Measurements from ENCODE around the gene RNF213.
"Not testable (repeated sequence)": the region's sequence is repeated elsewhere in the genome, so short reads cannot be mapped to it uniquely, and the experiment has no call there.

Gene RNF213

GRCh38 chr17:80316927-80317705 is 56.5 kb downstream of the RNF213 start:
- peak in 22 of 56 donors; percentile 1 to 47 (median 23) for DNase-seq

DNA sequence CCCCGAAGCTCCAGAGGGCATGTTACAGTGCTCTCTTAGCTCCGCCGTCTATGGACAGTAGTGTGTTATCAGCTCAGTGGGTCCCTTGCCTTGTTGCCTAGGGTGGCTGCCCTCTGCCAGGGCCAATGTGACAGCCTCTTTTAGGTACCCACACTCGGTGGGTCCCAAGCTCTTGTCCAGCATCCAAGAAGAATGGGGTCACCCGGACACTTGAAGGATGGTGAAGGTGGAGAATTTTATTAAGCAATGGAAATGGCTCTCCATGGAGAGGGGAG is 57.0 kb downstream of the RNF213 start:
- DNase-seq, result no peak

DNA sequence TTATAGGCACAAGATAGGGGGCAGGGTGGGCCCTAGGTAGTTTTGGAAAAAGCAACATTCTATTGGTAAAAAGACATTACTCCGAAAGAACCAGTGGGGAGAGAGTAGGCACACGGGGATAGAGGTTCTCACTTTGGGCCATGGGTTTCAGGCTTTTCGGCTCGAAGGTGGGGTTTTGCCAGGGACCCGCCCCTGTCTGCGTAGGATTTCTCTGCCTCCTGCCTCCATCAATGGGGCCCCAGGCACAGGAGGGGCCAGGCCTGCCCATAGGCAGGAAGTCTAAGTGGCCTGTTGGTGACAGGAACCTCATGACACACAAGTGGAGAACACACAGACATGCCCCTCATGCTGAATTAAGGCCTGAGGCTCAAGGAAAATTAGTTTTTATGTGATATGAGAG is 57.5 kb downstream of the RNF213 start:
- no peak for DNase-seq

DNA sequence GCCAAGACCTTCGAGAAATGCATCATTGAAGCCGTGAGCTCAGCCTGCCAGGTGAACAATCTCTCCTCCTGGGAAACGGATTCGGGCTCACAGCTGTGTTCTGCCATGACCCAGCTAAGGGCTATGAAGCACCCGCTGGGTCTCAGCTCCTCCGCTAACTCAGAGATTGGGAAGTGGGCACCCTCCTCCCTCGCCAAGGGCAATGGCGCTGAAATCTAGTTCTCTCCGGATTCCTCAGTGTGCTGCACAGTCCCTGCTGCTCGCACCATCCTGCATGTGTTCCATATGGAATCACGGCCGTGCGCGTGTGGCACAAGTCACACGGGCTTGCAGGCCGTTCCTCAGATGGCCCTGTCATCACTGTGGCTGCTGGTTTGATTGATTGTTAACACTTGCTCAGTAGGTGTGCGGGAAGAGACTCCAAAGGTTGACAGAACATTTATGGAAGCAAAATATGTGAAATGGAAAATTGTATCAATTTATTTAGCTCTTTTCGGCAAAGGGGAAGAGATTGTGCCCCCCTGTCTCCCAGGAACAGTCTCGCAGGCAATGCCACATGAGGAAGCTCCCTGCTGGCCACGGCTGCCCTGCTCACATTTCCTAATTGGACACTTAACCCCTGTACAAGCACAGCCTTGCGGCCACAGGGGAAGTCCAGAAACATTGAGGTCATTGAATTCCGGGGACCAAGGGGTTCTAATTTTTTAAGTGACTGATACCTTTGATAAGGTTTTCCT is 58.8 kb downstream of the RNF213 start:
- DNase-seq, result no peak

- no peak for DNase-seq
These were observed 59.3 kb downstream of the RNF213 start for GRCh38 chr17:80319999-80320344.

DNA sequence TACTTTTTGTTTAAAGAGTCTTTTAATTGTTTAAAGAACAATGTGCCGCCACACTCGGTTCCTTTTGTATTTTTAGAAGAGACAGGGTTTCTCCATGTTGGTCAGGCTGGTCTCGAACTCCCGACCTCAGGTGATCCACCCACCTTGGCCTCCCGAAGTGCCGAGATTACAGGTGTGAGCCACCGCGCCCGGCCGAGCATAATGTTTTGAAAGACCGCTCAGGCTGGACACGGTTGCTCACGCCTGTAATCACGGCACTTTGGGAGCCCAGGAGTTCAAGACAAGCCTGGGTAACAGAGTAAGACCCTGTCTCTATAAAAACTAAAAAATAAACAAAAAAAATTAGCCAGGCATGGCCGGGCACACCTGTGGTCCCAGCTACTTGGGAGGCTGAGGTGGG is 59.8 kb downstream of the RNF213 start:
- no peak for DNase-seq

GRCh38 chr17:80322864-80323263 is 62.2 kb downstream of the RNF213 start:
- DNase-seq, result no peak

DNA sequence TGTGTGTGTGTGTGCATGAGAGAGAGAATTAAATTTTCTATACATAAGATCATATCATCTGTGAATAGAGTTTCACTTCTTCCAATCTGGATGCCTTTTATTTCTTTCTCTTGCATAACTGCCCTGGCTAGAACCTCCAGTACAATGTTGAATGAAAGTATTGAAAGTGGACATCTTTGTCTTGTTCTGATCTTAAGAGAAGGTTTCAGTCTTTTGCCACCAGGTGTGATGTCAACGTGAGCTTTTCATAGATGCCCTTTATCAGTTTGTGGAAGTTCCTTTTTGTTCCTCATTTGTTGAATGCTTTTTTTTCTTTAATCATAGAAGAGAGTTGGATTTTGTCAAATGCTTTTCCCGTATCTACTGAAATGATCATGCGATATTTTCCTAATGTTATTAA is 63.3 kb downstream of the RNF213 start:
- no peak for DNase-seq

DNA sequence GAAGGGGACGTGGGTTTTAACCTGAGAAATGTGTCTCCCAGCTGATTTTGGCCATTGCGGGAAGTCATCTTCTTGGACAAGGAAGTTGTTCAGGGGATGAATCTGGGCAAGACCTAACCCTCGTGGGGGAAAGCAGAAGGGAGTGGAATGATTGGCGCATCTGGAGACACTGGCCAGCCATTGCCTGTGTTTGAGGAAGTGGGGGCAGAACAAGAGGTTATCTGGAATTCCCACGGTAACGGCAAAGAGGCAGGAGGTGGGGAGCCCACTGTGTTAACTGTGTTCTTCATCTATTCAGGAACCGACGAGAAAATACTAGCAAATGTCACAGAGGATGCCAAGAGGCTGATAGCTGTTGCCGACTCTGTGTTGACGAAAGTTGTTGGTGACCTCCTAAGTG is 66.9 kb downstream of the RNF213 start:
- peak in 1 of 56 donors; percentile 1 for DNase-seq

- no peak for DNase-seq
These were observed 68.2 kb downstream of the RNF213 start for GRCh38 chr17:80328634-80329380.

DNA sequence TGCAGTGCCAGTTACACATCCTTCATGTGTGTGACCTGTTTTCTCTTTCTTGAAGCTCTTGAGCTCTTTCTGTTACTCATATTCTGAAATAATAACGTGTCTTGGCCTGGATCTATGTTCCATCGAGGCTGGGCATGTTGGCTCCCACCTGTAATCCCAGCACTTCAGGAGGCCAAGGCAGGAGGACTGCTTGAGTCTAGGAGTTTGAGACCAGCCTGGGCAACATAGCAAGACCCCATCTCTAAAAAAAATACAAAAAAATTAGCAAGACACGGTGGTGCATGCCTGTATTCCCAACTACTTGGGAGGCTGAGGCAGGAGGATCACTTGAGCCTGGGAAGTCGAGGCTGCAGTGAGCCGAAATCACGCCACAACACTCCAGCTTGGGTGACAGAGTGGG is 68.8 kb downstream of the RNF213 start:
- not testable (repeated sequence) for DNase-seq

- DNase-seq, result no peak
These were observed 69.6 kb downstream of the RNF213 start for GRCh38 chr17:80330276-80330675.

- not testable (repeated sequence) for DNase-seq
These were observed 70.3 kb downstream of the RNF213 start for GRCh38 chr17:80330938-80331337.

GRCh38 chr17:80331820-80332219 is 71.2 kb downstream of the RNF213 start:
- DNase-seq, result no peak

- DNase-seq, result no peak
These were observed 76.7 kb downstream of the RNF213 start for GRCh38 chr17:80337195-80337895.

GRCh38 chr17:80339118-80339517 is 78.5 kb downstream of the RNF213 start:
- DNase-seq, result no peak

- no peak for DNase-seq
These were observed 79.2 kb downstream of the RNF213 start for GRCh38 chr17:80339731-80340456.

DNA sequence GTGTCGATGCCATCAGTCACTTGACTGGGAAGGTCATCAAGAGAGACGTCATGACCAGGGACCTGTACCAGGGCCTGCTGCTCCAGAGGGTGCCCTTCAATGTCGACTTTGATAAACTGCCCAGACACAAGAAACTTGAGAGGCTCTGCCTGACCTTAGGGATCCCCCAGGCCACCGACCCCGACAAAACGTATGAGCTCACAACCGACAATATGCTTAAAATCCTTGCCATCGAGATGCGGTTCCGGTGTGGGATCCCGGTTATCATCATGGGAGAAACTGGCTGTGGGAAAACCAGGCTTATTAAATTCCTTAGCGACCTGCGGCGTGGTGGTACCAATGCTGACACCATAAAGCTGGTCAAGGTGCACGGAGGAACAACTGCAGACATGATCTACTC is 84.7 kb downstream of the RNF213 start:
- DNase-seq, result no peak

GRCh38 chr17:80345841-80346497 is 85.3 kb downstream of the RNF213 start:
- no peak for DNase-seq

DNA sequence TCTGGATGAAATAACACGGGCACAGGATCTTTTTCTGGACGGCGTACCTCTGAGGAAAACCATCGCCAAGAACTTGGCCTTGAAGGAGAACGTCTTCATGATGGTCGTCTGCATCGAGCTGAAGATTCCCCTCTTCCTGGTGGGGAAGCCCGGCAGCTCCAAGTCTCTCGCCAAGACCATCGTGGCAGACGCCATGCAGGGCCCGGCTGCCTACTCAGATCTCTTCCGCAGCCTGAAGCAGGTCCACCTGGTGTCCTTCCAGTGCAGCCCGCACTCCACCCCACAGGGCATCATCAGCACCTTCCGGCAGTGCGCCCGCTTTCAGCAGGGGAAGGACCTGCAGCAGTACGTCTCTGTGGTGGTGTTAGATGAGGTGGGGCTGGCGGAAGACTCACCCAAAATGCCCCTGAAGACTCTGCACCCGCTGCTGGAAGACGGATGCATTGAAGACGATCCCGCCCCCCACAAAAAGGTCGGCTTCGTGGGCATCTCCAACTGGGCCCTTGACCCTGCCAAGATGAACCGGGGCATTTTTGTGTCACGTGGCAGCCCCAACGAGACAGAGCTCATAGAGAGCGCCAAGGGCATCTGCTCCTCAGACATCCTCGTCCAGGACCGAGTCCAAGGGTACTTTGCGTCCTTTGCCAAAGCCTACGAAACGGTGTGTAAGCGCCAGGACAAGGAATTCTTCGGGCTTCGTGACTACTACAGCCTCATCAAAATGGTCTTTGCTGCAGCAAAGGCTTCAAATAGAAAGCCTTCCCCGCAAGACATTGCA is 86.0 kb downstream of the RNF213 start:
- DNase-seq, result no peak

All from nucleus accumbens (tissue), 56 donors.